ENCODE results near the gene CFAP54.
A peak's percentile ranks its signal among the peaks of the same experiment; 100 is the strongest.

DNA sequence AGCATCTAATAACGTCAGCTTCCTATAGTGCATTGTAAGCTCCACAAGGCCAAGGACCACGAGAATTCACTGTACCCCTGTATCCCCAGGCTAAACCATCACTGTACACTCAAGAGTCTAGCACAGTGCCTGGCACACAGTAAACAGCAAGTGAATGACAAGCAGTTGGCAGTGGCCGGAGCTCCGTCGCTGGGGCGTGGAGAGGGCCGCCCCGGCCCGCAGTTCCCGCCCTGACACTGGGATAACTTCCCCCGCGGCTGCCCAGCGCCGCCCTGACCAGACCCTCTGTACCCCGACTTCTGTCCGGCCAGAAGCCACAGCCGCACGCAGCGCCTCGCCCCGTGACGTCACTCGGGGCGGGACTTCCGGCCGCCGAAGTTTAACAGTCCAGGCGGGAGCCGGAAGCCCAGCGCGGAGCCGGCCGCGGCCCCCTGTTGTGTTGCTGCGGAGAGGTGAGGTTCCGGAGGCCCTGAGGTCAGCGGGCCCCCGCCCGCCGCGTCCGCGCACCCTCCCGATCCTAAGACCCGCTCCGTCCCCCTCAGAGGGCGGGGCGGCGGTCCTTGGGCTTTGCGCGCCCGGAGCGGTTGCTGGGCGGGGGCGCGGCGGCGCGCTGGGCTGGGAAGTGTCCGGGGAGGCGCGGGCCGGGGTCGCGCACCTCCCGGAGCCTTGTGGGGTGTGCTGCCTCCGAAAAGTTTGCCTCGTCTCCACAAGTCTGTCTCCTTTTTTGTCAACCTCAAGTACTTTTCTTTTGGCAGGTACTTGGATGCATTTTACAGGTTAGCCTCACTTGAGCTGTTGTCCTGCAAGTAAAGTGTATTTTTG is 417.7 kb downstream of the CFAP54 start, which contains the start of gene NEDD1:
- TF ChIP-seq, protein P1, sequence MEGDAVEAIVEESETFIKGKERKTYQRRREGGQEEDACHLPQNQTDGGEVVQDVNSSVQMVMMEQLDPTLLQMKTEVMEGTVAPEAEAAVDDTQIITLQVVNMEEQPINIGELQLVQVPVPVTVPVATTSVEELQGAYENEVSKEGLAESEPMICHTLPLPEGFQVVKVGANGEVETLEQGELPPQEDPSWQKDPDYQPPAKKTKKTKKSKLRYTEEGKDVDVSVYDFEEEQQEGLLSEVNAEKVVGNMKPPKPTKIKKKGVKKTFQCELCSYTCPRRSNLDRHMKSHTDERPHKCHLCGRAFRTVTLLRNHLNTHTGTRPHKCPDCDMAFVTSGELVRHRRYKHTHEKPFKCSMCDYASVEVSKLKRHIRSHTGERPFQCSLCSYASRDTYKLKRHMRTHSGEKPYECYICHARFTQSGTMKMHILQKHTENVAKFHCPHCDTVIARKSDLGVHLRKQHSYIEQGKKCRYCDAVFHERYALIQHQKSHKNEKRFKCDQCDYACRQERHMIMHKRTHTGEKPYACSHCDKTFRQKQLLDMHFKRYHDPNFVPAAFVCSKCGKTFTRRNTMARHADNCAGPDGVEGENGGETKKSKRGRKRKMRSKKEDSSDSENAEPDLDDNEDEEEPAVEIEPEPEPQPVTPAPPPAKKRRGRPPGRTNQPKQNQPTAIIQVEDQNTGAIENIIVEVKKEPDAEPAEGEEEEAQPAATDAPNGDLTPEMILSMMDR (conservative IDR thresholded peaks at IDR 0.05; ENCODE audit: low read depth in 2 of 2) = no peak
- TF ChIP-seq EZH2 (IDR thresholded peaks at IDR 0.05; ENCODE audit: low read depth, unreplicated experiment) = no peak
- TF ChIP-seq CREB1 (CRISPR knock-in tag; IDR thresholded peaks at IDR 0.05; ENCODE audit: low read depth) = peak; percentile 97
- peak; percentile 78 for TF ChIP-seq POLR2AphosphoS5 (IDR thresholded peaks at IDR 0.05; ENCODE audit: low read depth)
- TF ChIP-seq, protein P2, sequence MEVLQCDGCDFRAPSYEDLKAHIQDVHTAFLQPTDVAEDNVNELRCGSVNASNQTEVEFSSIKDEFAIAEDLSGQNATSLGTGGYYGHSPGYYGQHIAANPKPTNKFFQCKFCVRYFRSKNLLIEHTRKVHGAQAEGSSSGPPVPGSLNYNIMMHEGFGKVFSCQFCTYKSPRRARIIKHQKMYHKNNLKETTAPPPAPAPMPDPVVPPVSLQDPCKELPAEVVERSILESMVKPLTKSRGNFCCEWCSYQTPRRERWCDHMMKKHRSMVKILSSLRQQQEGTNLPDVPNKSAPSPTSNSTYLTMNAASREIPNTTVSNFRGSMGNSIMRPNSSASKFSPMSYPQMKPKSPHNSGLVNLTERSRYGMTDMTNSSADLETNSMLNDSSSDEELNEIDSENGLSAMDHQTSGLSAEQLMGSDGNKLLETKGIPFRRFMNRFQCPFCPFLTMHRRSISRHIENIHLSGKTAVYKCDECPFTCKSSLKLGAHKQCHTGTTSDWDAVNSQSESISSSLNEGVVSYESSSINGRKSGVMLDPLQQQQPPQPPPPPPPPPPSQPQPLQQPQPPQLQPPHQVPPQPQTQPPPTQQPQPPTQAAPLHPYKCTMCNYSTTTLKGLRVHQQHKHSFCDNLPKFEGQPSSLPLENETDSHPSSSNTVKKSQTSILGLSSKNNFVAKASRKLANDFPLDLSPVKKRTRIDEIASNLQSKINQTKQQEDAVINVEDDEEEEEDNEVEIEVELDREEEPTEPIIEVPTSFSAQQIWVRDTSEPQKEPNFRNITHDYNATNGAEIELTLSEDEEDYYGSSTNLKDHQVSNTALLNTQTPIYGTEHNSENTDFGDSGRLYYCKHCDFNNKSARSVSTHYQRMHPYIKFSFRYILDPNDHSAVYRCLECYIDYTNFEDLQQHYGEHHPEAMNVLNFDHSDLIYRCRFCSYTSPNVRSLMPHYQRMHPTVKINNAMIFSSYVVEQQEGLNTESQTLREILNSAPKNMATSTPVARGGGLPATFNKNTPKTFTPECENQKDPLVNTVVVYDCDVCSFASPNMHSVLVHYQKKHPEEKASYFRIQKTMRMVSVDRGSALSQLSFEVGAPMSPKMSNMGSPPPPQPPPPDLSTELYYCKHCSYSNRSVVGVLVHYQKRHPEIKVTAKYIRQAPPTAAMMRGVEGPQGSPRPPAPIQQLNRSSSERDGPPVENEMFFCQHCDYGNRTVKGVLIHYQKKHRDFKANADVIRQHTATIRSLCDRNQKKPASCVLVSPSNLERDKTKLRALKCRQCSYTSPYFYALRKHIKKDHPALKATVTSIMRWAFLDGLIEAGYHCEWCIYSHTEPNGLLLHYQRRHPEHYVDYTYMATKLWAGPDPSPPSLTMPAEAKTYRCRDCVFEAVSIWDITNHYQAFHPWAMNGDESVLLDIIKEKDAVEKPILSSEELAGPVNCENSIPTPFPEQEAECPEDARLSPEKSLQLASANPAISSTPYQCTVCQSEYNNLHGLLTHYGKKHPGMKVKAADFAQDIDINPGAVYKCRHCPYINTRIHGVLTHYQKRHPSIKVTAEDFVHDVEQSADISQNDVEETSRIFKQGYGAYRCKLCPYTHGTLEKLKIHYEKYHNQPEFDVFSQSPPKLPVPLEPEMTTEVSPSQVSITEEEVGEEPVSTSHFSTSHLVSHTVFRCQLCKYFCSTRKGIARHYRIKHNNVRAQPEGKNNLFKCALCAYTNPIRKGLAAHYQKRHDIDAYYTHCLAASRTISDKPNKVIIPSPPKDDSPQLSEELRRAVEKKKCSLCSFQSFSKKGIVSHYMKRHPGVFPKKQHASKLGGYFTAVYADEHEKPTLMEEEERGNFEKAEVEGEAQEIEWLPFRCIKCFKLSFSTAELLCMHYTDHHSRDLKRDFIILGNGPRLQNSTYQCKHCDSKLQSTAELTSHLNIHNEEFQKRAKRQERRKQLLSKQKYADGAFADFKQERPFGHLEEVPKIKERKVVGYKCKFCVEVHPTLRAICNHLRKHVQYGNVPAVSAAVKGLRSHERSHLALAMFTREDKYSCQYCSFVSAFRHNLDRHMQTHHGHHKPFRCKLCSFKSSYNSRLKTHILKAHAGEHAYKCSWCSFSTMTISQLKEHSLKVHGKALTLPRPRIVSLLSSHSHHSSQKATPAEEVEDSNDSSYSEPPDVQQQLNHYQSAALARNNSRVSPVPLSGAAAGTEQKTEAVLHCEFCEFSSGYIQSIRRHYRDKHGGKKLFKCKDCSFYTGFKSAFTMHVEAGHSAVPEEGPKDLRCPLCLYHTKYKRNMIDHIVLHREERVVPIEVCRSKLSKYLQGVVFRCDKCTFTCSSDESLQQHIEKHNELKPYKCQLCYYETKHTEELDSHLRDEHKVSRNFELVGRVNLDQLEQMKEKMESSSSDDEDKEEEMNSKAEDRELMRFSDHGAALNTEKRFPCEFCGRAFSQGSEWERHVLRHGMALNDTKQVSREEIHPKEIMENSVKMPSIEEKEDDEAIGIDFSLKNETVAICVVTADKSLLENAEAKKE (CRISPR knock-in tag; IDR thresholded peaks at IDR 0.05) = no peak
